HG02571 (cell line): ENCODE measurements around the gene DSCAML1.

Experiments
- ATAC-seq: cut with Tn5 transposase; IDR thresholded peaks from one replicate; pipeline ENCODE4 v1.9.1; 2021; ENCODE audit warnings: mild to moderate bottlenecking, moderate library complexity; ENCODE audit not compliant: unreplicated experiment

Gene DSCAML1

DNA sequence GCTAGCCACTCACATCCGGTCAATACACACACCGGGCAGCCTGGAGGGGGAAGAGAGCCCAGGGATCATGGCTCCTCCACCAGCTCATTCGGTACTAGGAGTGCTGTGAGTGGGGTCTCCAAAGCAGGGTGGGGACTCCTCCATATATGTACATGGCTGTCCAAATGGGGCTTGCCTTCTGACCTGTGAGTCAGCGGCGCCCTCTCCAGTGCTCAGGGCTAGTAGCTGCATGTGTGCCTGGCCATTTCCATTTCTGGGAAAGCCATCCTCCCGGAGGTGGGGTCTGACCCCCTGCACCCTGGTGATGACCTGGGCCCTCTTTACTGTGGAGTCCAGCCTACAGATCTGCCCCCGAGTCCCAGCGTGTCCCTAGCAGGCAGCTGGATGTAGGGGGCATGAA, 287.5 kb downstream of the DSCAML1 start:
- no peak for ATAC-seq

DNA sequence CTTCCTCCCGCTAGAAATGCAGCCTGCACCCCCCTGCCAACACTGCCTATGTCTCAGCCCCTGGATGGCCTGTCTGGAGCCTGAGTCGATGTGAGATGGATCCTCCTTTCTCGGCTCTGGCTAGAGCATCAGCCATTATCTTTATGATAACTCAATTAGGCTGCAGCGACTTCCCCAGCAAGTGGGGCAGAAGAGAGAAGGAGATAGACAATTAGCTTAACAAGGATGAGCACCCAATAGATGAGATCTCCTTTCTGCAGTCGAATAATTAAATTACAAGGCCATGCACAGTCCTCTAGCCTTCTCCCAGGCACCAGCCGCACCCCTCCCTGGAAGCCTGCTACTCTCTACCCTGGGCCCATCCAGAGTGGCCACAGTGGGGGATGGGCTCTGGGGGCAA, 290.0 kb downstream of the DSCAML1 start:
- no peak for ATAC-seq

DNA sequence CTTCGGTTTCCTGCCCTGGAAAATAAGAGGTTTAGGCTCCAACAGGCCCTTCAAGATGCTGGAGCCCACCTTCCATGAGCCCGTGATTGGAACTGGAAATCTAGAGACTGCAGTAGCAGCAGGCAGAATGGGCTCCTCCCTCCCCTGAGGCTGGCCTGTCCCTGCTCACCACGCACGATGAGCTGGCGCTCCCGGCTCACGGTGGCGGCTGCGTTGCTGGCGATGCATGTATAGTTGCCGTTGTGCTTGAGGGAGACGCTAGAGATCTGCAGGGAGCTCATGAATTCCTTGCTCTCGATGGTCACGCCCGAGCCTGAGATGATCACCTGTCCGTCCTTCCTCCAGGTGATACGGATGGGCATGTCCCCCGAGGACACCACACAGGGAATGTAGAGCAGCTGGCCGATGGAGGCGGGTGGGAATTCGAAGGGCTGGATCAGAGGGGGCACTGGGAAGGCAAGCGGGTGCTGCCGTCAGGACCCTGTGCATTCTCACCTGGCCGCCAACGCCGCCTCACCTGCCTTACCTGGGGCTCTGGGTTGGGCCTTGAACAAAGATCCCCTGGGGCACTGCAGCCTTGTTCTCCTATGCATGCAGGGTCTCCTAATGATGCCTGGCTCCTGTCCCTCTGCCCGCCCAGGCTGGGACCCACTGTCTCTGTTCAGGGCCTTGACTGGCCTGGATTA, 291.6 kb downstream of the DSCAML1 start:
- ATAC-seq, result no peak

DNA sequence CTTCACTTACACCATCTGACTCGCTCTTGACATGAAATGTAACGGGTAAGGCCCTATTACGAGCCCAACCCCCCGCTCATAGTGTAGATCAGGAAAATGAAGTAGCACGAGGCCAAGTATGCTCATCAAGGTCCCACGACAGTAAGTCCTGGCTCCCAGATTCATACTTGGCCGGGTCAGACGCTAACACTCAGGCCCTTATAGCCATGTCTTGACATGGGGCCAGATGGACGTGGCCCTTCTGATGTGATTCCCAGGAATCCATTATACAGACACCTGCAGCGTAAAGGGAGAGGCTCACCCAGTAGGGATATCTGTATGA, 294.3 kb downstream of the DSCAML1 start:
- no peak for ATAC-seq

DNA sequence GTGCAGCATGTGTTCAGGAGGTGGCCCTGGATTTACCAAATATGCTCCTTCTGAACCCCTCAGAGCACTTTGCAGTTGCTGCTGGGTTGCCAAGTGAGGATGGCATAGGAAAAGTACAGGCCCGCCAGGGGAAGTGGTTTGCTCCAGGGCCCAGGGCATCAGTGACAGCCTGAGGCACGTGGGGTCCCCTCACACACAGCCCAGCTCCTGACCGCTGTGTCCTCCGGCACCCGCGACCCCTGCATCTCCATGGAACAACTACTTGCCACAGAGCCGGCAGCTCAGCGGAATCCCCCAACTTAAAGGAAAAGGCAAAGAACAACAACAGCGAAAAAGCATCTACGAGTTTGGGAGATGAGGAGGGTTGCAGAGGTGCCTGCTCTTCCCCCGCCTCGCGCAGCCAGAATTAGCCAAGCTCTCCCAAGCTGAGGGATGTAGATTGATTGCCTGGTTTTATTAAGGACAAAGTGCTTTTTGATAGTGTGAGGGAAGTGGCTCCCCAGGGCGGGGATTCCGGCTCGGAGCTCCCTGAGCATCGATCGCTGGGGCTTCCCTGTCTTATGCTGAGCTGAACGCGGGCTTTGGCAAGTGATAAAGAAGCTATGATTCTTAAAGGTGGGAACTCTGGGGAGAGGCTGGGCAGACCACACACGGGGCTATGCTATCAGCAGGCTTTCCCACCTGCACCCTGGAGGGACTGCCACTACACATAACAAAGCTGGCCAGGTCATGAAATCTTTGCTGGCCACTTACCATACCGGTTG, 294.8 kb downstream of the DSCAML1 start:
- ATAC-seq, result no peak

DNA sequence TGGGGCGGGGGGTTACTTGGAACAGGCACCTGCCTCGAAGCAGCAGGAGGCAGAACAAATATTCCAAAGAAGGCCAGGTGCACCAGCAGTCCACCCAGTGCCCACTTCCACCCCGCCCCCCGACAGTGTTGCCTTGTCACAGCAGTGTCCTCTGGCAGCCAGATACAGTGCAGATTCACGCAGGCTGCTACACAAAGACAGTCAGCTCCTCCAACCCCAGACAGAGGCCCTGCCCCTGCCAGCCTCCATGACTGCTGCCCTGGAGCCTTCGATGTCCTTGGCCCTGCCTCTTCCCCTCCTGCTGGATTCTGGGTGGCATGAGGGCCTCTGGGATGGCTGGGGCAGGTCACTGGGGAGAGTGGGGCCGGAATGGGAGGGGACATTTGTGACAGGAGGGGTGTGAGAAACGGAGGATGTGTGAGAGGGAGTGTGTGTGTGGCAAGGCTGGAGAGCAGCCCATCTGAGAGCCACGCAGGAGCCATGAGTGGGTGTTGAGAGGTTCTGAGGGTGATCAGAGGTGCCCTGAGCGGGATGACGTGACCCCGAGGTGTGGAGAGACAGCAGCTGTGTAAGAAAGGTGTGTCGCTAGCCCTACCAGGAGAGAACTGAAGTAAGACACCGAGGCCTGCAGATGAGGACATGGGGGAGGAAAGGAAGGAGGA, 295.6 kb downstream of the DSCAML1 start:
- no peak for ATAC-seq

DNA sequence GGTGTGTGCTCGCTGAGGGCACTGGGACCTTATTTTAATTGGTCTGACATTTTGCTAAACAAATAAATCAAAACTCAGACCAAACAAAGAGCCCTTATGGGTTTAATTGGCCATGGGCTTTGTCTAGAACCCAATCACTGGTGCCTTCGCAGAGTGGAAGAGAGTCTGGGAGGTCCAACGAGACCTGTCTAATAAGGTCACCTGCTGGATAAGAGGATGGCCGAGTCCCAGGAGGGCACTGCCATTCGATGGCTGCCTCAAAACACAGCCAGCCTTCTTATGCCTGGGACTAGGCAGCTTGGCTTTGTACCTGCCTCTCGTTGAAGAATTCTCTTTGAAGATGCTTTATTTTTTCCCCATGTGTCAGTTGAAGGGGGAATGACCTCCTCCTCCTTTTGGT, 298.2 kb downstream of the DSCAML1 start:
- no peak for ATAC-seq

DNA sequence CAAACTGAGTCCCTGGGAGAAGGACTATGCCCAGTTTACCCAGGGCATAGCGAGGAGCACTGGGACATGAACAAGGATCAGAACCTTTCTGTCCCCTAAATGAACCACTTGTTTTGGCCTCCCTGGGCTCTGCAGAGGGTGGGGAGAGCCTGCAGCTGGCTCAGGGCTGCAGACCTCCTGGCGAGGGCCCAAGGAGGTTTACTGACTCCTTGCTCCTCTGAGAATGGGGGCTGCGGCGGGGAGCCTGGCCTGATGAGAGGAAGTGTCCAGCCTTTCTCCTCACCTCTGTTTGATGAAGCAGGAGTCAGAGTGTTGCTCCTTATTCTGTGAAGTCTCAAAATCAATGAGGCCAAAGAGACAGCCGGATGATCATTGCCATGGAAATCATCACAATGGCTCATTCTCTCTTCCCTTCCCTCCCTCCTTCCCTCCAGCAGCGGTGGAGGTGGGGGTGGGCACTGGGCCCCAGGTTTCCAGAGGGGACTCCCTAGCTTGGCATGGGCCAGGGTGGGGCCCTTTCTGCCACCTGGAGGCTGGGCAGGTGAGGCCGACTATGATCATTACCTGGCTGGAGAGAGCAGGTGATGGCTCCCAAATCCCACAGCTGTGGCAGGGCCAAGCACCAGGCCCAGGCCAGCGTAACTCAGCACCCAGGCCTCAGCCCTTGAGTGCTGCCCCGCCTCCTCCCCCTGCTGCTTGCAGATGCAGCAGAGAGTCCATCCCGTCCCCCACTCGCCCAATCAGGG, 299.6 kb downstream of the DSCAML1 start:
- ATAC-seq, result no peak

DNA sequence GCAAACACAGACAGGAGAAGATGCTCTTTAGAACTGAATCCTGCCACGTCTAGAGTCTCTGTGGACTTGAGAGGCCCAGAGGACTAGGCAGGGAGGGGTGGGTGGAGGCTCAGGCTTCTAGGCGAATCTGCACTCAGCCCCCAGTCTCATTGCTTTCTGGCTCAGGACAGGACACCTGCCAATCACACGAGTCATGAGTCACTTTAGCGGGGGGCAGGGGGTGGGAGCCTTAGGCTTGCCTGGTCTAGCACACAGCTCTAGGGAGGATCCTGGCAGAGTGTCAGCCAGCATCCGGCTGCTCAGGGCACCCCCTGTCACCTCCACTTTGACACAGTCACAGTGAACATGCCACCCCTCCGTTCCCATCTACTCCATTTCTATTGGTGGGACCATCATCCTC, 301.7 kb downstream of the DSCAML1 start:
- no peak for ATAC-seq

DNA sequence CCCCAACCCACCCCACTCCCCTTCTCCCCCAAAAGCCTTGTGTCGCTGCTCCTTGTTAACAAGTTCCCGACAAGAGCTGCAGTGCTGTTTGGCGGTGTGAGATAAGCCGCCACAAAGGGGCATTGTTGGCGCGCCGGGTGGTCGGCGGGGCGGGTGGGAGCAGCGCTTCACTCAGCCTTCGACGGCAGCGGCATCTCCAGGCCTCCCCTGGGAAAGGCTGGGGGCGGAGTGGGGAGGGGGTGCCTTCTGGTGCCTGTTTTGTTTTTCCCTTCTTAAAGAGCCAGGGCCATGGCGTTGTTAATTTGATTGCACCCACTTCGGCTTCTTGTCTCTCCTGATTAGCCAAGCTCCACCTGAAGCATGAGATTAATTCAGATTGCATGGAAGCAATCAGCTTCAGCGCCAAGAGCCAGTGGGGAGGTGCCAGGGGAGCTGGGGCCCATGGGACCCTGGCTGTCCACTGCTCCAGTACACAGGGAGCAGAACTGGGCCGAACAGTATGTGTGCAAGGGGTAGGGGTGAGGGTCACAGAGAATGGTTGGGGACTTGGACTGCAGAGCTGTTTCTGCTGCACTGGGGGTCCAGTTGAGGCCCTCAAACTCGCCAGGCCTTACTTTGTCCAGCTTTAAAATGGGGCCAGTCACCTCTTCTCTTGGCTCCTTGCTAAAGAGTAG, 304.3 kb downstream of the DSCAML1 start:
- no peak for ATAC-seq

DNA sequence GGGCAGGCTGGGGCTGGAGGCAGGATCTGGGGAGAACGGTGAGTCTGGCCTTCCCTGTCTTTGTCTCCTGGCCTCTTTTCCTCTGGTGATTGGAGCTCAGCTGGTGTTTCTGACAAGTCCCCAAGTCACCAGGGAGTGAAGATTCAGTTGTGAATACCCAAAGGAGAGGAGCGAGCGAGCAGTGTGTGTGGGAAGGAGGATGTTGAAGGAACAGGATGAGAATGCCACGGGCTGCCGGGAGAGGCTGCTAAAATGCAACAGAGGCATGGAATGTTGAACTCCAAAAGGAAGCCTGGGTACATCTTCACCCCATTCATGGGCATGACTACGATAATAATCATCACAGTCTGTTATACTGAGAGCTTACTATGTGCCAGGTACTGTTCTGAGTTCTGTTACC, 306.1 kb downstream of the DSCAML1 start:
- no peak for ATAC-seq

DNA sequence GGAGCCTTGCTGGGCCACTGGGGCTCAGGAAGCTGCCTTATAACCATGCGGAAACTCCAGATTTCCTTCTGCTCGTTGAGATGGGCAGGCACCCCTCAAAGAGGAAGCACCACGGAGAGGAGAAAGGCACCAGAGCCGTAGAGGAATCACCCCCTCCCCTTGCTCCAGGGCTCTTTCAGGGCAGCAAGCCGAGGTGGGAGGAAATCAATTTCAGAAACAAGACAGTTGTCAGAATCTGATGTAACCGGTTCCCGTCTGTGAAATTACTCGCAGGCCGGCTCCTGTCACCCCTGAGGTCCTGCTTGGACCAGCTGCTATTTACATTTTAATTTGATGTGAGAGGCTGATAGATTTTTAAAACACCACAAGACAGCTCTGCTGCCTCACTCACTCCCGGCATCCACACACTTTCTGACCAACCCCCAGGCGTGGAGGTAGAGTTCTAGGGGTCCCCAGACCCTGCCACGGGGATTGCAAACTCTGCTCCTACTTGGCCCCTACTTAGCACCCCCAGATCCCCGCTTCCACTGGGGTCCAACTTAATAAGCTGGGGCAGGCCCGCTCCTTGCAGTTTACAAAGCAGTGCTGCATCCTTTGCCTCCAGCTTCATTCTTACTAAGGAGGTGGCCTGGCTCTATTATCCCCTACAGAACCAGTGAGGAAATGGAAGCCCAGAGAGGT, 306.9 kb downstream of the DSCAML1 start:
- no peak for ATAC-seq

DNA sequence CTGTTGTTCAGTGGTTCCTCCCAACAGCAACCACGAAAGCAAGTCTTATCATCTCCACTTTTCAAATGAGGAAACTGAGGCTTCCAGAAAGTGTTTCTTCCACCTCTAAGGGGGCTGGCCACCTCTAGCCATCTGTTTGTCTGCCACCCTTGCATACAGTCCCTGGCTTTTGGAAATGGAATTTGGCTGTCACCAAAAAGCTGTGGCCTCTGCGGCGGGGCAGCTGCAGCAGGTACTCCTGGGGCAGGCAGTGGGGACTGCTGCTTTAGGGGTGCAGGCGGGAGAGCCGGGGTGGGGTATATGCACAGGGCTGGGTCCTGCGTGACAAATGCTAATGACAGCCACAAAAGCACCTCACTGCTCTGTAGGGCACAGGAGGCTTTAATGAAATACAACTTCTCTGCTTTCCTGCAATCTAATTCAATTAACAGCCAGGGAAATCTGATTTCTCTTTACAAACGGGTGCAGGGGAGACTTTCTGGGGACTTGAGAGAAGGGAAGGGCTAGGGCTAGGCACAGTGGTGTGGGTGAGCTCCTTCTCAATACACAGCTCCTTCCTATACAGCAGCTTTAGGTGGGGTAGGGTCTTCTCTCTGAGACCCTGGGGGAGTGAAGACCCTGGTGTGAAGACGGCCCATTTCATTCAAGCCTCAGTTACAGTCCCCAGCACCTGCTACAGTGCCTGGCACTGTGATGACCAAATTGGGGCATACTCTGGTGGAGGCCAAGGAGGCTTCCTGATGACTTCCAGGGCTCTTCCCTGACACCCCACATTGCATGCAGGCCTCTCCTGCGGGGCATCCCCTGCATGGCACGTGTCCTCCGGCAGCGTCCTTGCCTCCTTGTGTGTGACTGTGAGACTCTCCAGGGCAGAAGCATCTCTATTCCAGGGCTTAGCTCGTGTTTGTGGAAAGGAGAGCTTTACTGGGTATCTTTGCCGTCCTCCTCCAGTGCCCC, 307.7 kb downstream of the DSCAML1 start:
- no peak for ATAC-seq

DNA sequence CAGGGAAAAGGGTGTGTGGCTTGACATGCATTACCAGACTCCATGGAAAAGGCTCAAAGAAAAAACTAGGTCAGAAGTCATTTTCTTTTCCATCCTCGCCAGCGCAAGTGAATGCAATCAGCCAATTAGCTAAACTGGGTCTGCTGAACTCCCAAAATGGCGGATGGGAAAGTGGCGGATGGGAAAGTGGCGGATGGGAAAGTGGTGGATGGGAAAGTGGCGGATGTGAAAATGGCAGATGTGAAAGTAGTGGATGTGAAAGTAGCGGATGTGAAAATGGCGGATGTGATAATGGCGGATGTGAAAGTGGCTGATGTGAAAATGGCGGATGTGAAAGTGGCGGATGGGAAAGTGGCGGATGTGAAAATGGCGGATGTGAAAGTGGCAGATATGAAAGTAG, 311.0 kb downstream of the DSCAML1 start:
- ATAC-seq, result no peak

DNA sequence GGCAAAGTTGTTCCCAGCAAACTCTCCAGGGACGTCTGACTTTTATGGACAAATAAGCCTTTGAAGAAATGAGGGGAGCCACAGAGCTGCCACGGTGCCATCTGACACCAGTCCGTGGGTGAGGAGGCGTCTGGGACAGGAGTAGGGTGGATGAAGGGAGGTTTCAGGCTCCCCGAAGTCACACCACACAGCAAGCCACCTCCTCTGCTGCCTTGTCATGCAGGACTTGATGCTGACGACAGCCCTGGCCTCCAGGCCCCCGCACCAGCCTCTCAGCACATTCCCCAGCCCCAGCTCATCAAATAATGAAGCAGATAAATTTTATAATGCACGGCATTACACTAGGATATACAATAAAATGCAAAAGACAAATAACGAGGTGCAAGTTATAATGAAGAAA, 312.9 kb downstream of the DSCAML1 start:
- ATAC-seq, result no peak

DNA sequence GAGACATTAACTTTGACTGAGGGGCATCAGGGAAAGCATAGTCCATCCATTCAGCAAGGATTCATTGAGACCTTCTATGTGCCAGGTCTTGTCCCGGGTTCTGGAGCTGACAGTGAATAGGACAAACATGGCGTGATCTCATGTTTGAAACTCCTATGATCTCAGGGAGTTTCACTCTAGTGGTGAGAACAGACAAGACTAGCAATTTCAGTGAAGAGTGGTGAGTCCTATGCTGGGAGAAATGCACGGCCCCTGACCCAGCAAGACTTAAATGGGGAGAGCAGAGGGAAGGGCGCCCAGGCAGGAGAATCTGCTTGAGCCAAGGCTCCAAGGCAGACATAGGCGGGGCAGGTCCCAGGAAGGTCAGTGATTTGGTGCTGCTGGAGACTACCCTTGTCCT, 313.6 kb downstream of the DSCAML1 start:
- no peak for ATAC-seq

DNA sequence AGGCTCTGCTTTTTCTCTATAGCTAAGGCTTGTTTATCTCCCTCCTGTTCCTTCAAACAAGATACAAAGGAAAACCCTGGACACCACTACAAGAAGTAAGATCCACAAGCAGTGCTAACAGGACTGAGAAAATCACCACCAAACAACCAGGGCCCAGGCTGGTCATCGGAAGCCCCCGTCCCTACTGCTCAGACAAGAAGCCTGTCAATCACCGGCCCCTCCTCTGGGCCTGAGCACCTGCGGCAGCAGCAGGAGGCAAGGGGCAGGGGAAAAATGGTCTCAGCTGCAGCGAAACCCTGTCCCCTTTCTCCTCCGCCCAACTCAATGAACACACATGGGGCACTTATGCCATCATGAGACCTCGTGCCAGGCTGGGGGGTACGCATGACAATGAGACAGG, 314.1 kb downstream of the DSCAML1 start:
- ATAC-seq, result no peak

DNA sequence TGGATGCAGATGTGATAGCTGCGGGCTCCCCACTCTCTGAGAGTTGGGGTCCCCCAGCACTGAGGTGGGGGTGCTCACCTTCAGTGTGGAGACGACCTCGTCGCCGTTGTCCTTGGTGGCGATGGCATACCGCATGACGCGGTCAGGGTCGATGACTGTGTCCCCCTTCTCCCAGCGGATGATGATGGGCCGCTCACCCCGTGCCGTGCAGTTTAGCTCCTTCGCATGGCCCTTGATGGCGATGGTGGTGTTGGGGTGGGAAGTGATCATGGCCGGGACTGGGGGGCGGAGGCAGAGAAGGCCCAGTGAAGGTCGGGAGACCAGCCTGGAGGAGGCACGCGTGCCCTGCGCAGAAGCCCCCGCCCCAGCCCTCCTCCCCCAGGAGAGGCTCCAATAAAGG, 315.1 kb downstream of the DSCAML1 start:
- no peak for ATAC-seq

DNA sequence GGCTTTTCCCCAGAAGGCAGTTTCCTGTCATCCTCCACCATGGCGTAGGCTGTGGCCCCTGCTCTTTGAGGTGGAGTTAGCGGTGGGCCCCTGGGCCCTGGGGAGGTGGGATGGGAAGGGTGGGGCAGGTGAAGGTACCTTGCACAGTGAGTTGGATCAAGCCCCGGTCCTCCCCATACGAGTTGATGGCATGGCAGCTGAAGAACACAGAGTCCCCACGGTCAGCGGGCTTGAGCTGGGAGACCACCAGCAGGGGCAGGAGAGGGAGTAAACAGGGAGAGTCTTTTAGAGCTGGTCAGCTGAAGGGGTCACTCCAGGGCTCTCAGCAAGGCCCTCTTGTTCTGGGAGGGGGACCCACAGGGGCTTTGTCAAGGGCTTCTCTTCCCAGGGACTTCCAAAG, 316.0 kb downstream of the DSCAML1 start:
- ATAC-seq, result no peak
